Keratinocyte (primary cell): Measurements from ENCODE around the gene ZNF638. TPM values are rescaled to one million over a fixed set of nuclear protein-coding genes. Genes with fewer than 3 reads are reported as not detected.

Experiments
- DNase-seq: peaks from one replicate; pipeline ENCODE4 v3.0.0-alpha.2; 2011; ENCODE audit warnings: low read depth, missing footprints, low spot score
- FAIRE-seq: peaks from 2 replicates; lab custom pipeline; 2011; peaks lifted over from hg19 to GRCh38; lab: Jason Lieb, UNC
- H2AFZ ChIP-seq: 2 replicates; pipeline ENCODE4 v1.6.0; 2012; ENCODE audit warnings: low read length, control low read depth, inconsistent platforms; ENCODE audit not compliant: control insufficient read depth
- H3K27ac ChIP-seq: 2 replicates; pipeline ENCODE4 v1.5.1; 2011; ENCODE audit warnings: low read length; ENCODE audit not compliant: control insufficient read depth, insufficient read depth
- H3K27me3 ChIP-seq: 3 replicates; pipeline ENCODE4 v1.6.0; 2011; ENCODE audit warnings: low read length; ENCODE audit not compliant: control insufficient read depth, insufficient read depth; ENCODE audit errors: extremely low read depth
- H3K36me3 ChIP-seq, 2 experiments: 2 replicates in 1 of 2; 3 replicates in 1 of 2; pipeline ENCODE4 v1.5.1; 2011; ENCODE audit warnings: low read length in 2 of 2, mild to moderate bottlenecking in 1 of 2; ENCODE audit not compliant: control insufficient read depth in 2 of 2, insufficient read depth in 2 of 2; ENCODE audit errors: extremely low read depth in 1 of 2
- H3K4me1 ChIP-seq: 3 replicates; pipeline ENCODE4 v1.5.1; 2011; ENCODE audit warnings: low read length; ENCODE audit not compliant: control insufficient read depth, insufficient read depth; ENCODE audit errors: extremely low read depth
- H3K4me2 ChIP-seq: 3 replicates; pipeline ENCODE4 v1.6.0; 2011; ENCODE audit warnings: low read depth, low read length; ENCODE audit not compliant: control insufficient read depth, insufficient read depth; ENCODE audit errors: extremely low read depth
- H3K4me3 ChIP-seq, 3 experiments: fragments of 200-600 bp in 1 of 3; sonication (generic) in 1 of 3; 2 replicates in 2 of 3; 3 replicates in 1 of 3; pipeline ENCODE4 v1.5.1; 2011 to 2016; ENCODE audit warnings: low read length in 3 of 3, mild to moderate bottlenecking in 3 of 3, control low read depth in 2 of 3, inconsistent platforms in 1 of 3, low read depth in 1 of 3, mixed read lengths in 1 of 3, mixed run types in 1 of 3, moderate library complexity in 1 of 3; ENCODE audit not compliant: control insufficient read depth in 2 of 3, insufficient read depth in 2 of 3; ENCODE audit errors: extremely low read depth in 1 of 3
- H3K79me2 ChIP-seq: 2 replicates; pipeline ENCODE4 v1.6.0; 2012; ENCODE audit warnings: low read length; ENCODE audit not compliant: control insufficient read depth, insufficient read depth
- H3K9ac ChIP-seq: 3 replicates; pipeline ENCODE4 v1.6.0; 2011; ENCODE audit warnings: low read length; ENCODE audit not compliant: control insufficient read depth, insufficient read depth; ENCODE audit errors: extremely low read depth
- H3K9me1 ChIP-seq: 3 replicates; pipeline ENCODE4 v1.6.0; 2011; ENCODE audit warnings: low read length; ENCODE audit not compliant: control insufficient read depth, insufficient read depth; ENCODE audit errors: extremely low read depth
- H3K9me3 ChIP-seq: 2 replicates; pipeline ENCODE4 v1.5.1; 2012; ENCODE audit warnings: low read depth, low read length; ENCODE audit not compliant: control insufficient read depth
- H4K20me1 ChIP-seq: 3 replicates; pipeline ENCODE4 v1.6.0; 2011; ENCODE audit warnings: low read length; ENCODE audit not compliant: control insufficient read depth, insufficient read depth; ENCODE audit errors: extremely low read depth
- CTCF ChIP-seq, 3 experiments: IDR thresholded peaks in 1 of 3; conservative IDR thresholded peaks in 1 of 3; optimal IDR thresholded peaks in 1 of 3; 2 replicates in 2 of 3; 3 replicates in 1 of 3; pipeline versions ENCODE3 to v1.5.1; 2011; ENCODE audit warnings: low read length in 3 of 3, mild to moderate bottlenecking in 3 of 3, moderate library complexity in 2 of 3, control low read depth in 1 of 3, inconsistent platforms in 1 of 3; ENCODE audit not compliant: insufficient read depth in 2 of 3; ENCODE audit errors: extremely low read depth in 1 of 3
- EZH2 ChIP-seq: IDR thresholded peaks from one replicate; pipeline ENCODE4 v1.6.1; 2012; ENCODE audit warnings: inconsistent platforms, mild to moderate bottlenecking, low read length, moderate library complexity
- dilution Hi-C: fragments of 300-500 bp; cut with MboI; formaldehyde crosslinking; loops from one replicate; pipeline ENCODE4 v1.7.0; 2020; ENCODE audit warnings: low sequenced_read_pairs; ENCODE audit not compliant: extremely low pct_ligation_motif_present
- polyA plus RNA-seq, 5 experiments: library from polyadenylated mRNA; depleted of rRNA in 3 of 5; stranded (reverse) in 3 of 5; stranded (forward) in 1 of 5; unstranded in 1 of 5; fragments of >200 nt; gene quantifications; 1 replicate in 1 of 5; 2 replicates in 3 of 5; 3 replicates in 1 of 5; pipeline versions ENCODE4 v1.2.1 to v1.2.3, GENCODE V29; 2011 to 2012; ENCODE audit warnings: missing spikeins in 2 of 5, low read depth in 1 of 5, low replicate concordance in 1 of 5

Gene ZNF638
- polyA plus RNA-seq, 1 donor (not counting 4 experiments of a cell fraction or from before 2014, with no cell fraction given), result 66.5 TPM

- no peak overlapping the region for H2AFZ ChIP-seq
- H3K27ac ChIP-seq, result no peak overlapping the region
- dilution Hi-C loops, result no loop called here
- H3K9me3 ChIP-seq, result no peaks in the 10 kb centered on the region
- TF ChIP-seq CTCF (optimal IDR thresholded peaks at IDR 0.05 in 1 of 3, IDR thresholded peaks at IDR 0.05 in 1 of 3, conservative IDR thresholded peaks at IDR 0.05 in 1 of 3; ENCODE audit: extremely low read depth in 1 of 3, insufficient read depth in 2 of 3, low read length in 3 of 3), result no peak
- no peak for TF ChIP-seq EZH2
- no peak overlapping the region for H3K4me2 ChIP-seq
- no peak overlapping the region for H3K9ac ChIP-seq
- peaks cover 4% of the 10 kb centered on the region for H3K79me2 ChIP-seq
- no peaks in the 10 kb centered on the region for H3K36me3 ChIP-seq
- H3K4me1 ChIP-seq, result no peaks in the 10 kb centered on the region
- DNase-seq, result no peak
- no peaks in the 10 kb centered on the region for H3K27me3 ChIP-seq
- no peak overlapping the region for H3K4me3 ChIP-seq
- FAIRE-seq, result no peak
- H4K20me1 ChIP-seq, result no peaks in the 10 kb centered on the region
- no peaks in the 10 kb centered on the region for H3K9me1 ChIP-seq
These were observed 4.6 kb upstream of the ZNF638 start for GRCh38 chr2:71326968-71327367.

GRCh38 chr2:71327916-71328315 is 3.7 kb upstream of the ZNF638 start:
- DNase-seq, result no peak
- H3K27me3 ChIP-seq, result no peaks in the 10 kb centered on the region
- no peak overlapping the region for H3K4me2 ChIP-seq
- no peak overlapping the region for H3K27ac ChIP-seq
- FAIRE-seq, result no peak
- H3K9me1 ChIP-seq, result no peaks in the 10 kb centered on the region
- peaks cover 14% of the 10 kb centered on the region for H3K79me2 ChIP-seq
- no peaks in the 10 kb centered on the region for H4K20me1 ChIP-seq
- H3K9ac ChIP-seq, result no peak overlapping the region
- no peak overlapping the region for H3K4me3 ChIP-seq
- no peaks in the 10 kb centered on the region for H3K9me3 ChIP-seq
- dilution Hi-C loops, result no loop called here
- no peaks in the 10 kb centered on the region for H3K36me3 ChIP-seq
- H2AFZ ChIP-seq, result no peak overlapping the region
- TF ChIP-seq EZH2 (no peak), CTCF (optimal IDR thresholded peaks at IDR 0.05 in 1 of 3, IDR thresholded peaks at IDR 0.05 in 1 of 3, conservative IDR thresholded peaks at IDR 0.05 in 1 of 3; ENCODE audit: extremely low read depth in 1 of 3, insufficient read depth in 2 of 3, low read length in 3 of 3) (no peak)
- H3K4me1 ChIP-seq, result no peaks in the 10 kb centered on the region
